Esophagus squamous epithelium (tissue), 4 donors: ENCODE measurements around the gene TRIM27.

ENCODE experiments used
- CTCF ChIP-seq, 6 experiments: fragments of 450-650 bp in 4 of 6; fragments of 200-600 bp in 2 of 6; sonication (generic) in 2 of 6; IDR thresholded peaks; one replicate each; pipeline ENCODE4 v1.5.1; 2016 to 2019; ENCODE audit warnings: antibody characterized with exemption in 6 of 6, mild to moderate bottlenecking in 4 of 6, moderate library complexity in 4 of 6
- POLR2A ChIP-seq, 4 donors: fragments of 450-650 bp; IDR thresholded peaks; one replicate each; pipeline ENCODE4 v1.6.1; 2017; ENCODE audit warnings: antibody characterized with exemption in 4 of 4, mild to moderate bottlenecking in 4 of 4, moderate library complexity in 3 of 4

DNA sequence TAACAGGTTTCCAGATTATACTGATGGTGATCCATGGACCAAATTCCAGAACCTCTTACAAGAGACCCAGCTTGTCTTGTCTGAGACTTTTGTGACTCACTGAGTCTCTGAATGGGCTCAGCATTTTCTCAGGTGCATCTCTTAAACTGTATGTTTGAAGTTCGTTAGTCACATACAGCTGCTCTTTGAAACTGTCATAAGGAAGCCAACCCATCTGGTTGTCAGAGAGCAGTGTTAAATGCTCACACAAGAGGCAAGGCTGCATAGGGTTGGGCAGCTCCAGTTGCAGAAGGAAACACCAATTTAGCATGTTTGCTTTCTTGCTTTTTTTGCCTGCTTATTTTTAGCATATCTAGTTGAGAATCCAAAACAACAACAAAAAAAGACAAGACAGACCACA, 47.1 kb downstream of the TRIM27 start:
- no peak for TF ChIP-seq CTCF (IDR thresholded peaks at IDR 0.05)
- TF ChIP-seq POLR2A (IDR thresholded peaks at IDR 0.05), result no peak
